ENCODE results near the gene TMEM200B. TPM values are rescaled to one million over a fixed set of nuclear protein-coding genes. Genes with fewer than 3 reads are reported as not detected.

The TMEM200B gene
- total RNA-seq, 1 experiment from 2014 or later: 12.6 TPM

DNA sequence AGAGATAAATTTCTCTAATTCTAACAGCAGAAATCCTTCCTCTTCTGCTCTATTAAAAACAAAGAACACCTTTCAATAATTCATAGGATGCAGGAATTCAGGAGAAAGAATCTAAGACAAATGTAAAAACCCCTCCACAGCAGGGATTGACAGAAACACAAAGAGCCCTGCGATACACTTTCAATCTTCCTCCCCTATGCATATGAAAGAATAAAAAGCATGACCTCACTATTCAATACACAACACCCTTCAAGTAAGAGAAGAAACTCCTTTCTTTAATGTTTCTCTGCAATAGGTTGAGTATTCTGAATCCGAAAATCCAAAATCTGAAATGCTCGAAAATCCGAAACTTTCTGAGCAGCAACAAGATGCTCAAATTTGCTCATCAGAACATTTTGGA lies 40.9 kb upstream of the TMEM200B start:
- Mint-ChIP-seq H3K27me3 (ENCODE audit: low read depth) (no peaks in the 10 kb centered on the region), H3K36me3 (ENCODE audit: insufficient read depth in 1 of 3, low read depth in 3 of 3) (peaks cover 8 to 36% (median 23%) of the 10 kb centered on the region in 3 experiments), H3K27ac (peak overlapping the region; percentile 92 to 99 (median 99); a peak in 6 of 7 replicates), H3K4me1 (peaks cover 56 to 58% of the 10 kb centered on the region in 2 experiments), H3K4me3 (peak overlapping the region; percentile 46 to 66), H3K9me3 (no peaks in the 10 kb centered on the region; a peak in 1 of 5 replicates)
- peaks cover 26% of the 10 kb centered on the region for H3K4me1 ChIP-seq (ENCODE audit: insufficient read depth, low read length)
- no peak overlapping the region for H3T11ph ChIP-seq (ENCODE audit: low read length)
- no peak overlapping the region for H2BK15ac ChIP-seq (ENCODE audit: low read depth, low read length)
- no peak for DNase-seq
- H2AK5ac ChIP-seq (ENCODE audit: insufficient read length, low read length): no peak overlapping the region
- H3K4ac ChIP-seq (ENCODE audit: low read depth, low read length): no peak overlapping the region
- no peak overlapping the region for H4K8ac ChIP-seq (replicated peaks; ENCODE audit: insufficient read length, low read depth, low read length)
- H3K9ac ChIP-seq (ENCODE audit: extremely low read depth, insufficient read length, low read length): peak overlapping the region; percentile 42
- H4K91ac ChIP-seq (ENCODE audit: insufficient read length, low read depth, low read length): no peak overlapping the region
- peaks cover 7% of the 10 kb centered on the region; the same call in 1 of the 2 replicates for H3K79me2 ChIP-seq (ENCODE audit: insufficient read depth, low read length)
- no peaks in the 10 kb centered on the region for H3K9me3 ChIP-seq (ENCODE audit: control insufficient read depth, low read depth, low read length)
- H2BK12ac ChIP-seq (ENCODE audit: insufficient read length, low read depth, low read length): no peak overlapping the region
- H3K14ac ChIP-seq (ENCODE audit: insufficient read depth, low read length): no peak overlapping the region
- peak overlapping the region; percentile 80 for H3K27ac ChIP-seq (ENCODE audit: insufficient read length, low read depth, low read length)
- no peak overlapping the region for H4K5ac ChIP-seq (ENCODE audit: insufficient read length, low read depth, low read length)
- H2BK120ac ChIP-seq (ENCODE audit: low read depth, low read length, poor library complexity, severe bottlenecking): no peak overlapping the region
- H3K27me3 ChIP-seq (ENCODE audit: insufficient read depth, low read length): no peaks in the 10 kb centered on the region
- TF ChIP-seq, protein P1, sequence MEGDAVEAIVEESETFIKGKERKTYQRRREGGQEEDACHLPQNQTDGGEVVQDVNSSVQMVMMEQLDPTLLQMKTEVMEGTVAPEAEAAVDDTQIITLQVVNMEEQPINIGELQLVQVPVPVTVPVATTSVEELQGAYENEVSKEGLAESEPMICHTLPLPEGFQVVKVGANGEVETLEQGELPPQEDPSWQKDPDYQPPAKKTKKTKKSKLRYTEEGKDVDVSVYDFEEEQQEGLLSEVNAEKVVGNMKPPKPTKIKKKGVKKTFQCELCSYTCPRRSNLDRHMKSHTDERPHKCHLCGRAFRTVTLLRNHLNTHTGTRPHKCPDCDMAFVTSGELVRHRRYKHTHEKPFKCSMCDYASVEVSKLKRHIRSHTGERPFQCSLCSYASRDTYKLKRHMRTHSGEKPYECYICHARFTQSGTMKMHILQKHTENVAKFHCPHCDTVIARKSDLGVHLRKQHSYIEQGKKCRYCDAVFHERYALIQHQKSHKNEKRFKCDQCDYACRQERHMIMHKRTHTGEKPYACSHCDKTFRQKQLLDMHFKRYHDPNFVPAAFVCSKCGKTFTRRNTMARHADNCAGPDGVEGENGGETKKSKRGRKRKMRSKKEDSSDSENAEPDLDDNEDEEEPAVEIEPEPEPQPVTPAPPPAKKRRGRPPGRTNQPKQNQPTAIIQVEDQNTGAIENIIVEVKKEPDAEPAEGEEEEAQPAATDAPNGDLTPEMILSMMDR (conservative IDR thresholded peaks at IDR 0.05): no peak
- peaks cover 3% of the 10 kb centered on the region for H3K79me1 ChIP-seq (ENCODE audit: insufficient read depth, low read depth, low read length, poor library complexity, severe bottlenecking)
- peaks cover 2% of the 10 kb centered on the region for H4K20me1 ChIP-seq (ENCODE audit: control insufficient read depth, insufficient read depth, insufficient read length)
- H2BK5ac ChIP-seq (ENCODE audit: insufficient read length, low read length): no peak overlapping the region
- no peak overlapping the region for H3K23ac ChIP-seq (ENCODE audit: insufficient read length, low read depth, low read length)
- no CpG with 5 or more reads among the region's 4 CpGs for WGBS (ENCODE audit: extremely low coverage, insufficient read length, low lambda C conversion rate)
- no peak overlapping the region for H2BK20ac ChIP-seq (ENCODE audit: low read depth, low read length, poor library complexity, severe bottlenecking)
- no peak overlapping the region for H2AFZ ChIP-seq (ENCODE audit: low read length)
- no peak overlapping the region for H3K18ac ChIP-seq (ENCODE audit: insufficient read length, low read depth, low read length)
- H3K23me2 ChIP-seq (ENCODE audit: insufficient read length, low read depth, low read length, poor library complexity, severe bottlenecking): no peaks in the 10 kb centered on the region
- H3K56ac ChIP-seq (ENCODE audit: insufficient read length, low read depth, low read length): no peak overlapping the region
- H3K4me2 ChIP-seq (ENCODE audit: insufficient read depth, insufficient read length, low read length): peak overlapping the region; percentile 44
